ENCODE measurements around the gene EFCAB8.

- no peak for TF ChIP-seq POLR2A (IDR thresholded peaks at IDR 0.05)
- TF ChIP-seq CTCF (IDR thresholded peaks at IDR 0.05) = no peak
These were observed 120.7 kb downstream of the EFCAB8 start for GRCh38 chr20:32979201-32979998.

All from body of pancreas (tissue), 4 donors.